HG02840 (cell line): ENCODE measurements around the gene CDK5RAP1.

Experiments used
- ATAC-seq: cut with Tn5 transposase; IDR thresholded peaks from one replicate; pipeline ENCODE4 v1.9.1; 2021; ENCODE audit warnings: mild to moderate bottlenecking, moderate library complexity, moderate number of reproducible peaks; ENCODE audit not compliant: unreplicated experiment, low FRiP score

Gene CDK5RAP1

DNA sequence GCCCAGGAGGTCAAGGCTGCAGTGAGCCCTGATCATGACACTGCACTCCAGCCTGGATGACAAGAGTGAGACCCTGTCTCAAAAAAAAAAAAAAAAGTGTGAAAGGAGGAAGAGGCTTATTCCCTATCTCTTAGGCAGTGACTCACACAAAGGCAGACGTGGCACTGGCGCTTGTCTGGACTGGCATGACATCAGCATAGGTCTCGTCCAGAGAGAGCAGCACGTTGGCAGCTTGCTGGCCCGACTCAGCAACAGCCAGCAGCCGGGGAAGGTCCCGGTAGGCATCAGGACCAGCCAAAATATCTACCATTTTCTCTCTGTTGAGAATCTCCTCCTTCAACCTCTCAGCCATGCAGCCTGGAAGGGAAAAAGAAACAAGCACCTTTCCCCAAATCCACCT lies 14.1 kb downstream of the CDK5RAP1 start:
- ATAC-seq = no peak

DNA sequence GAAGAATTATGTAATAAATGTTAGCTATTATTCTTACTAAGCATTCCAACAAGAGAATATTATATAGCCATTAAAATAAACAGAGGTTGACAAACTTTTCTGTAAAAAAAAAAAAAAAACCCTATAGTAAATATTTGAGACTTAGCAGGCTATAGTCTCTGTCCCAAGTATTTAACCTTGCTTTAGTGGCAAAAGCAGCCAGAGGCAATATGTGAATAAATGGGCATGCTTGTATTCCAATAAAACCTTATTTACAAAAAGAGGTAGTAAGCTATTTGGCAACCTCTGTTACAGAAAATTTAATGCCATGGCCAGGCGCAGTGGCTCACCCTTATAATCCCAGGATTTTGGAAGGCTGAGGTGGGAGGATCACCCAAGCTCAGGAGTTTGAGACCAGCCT lies 14.6 kb downstream of the CDK5RAP1 start:
- no peak for ATAC-seq

DNA sequence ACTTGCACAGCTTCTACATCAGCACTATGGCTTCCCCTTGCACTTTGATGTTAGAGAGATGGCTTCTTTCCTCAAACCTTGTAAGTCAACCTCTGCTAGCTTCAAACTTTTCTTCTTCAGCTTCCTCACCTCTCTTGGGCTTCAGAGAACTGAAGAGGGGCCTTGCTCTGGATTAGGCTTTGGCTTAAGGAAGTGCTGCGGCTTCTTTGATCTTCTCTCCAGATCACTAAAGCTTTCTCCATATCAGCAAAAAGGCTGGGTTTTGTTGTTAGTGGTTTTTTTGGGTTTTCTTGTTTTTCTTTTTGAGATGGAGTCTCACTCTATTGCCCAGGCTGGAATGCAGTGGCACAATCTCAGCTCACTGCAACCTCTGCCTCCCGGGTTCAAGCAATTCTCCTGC lies 24.0 kb downstream of the CDK5RAP1 start:
- ATAC-seq = no peak

DNA sequence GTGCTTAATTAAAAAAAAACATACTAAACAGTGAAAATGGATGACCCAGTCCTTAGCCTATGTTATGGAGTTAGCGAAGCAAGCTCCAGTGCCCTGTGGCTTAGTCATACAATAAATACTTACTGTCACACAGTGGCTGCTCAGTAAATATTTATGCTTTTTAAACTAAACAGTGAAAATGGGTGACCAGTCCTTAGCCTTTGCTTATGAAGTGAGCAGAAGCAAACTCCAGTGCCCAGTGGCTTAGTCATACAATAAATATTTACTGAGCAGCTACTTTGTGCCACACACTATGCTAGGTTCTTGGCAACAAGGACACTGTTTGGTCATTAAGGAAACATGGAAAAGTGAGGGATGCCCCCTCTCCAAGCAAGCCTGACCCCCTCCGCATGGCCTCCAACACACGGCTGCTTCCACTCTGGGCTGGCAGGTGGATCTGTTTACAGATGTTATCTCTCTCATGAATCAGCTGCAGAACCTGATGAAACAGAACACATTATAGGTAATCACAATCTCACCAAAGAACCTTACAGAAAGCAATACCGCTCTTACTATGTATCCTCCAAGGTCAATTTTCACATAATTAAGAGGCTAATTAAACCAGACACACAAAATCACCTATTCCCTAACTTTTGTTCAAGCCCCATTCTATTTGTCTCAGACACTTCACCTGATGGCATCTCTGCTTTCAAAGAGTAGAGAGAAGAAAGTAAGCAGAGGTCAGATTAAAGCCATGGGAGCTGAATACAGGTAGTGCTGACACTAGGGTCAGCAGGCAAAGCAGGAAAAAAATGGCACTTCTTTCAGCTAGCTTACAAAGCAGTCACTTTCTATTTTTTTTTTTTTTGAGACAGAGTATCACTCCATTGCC lies 27.3 kb downstream of the CDK5RAP1 start:
- ATAC-seq = no peak

DNA sequence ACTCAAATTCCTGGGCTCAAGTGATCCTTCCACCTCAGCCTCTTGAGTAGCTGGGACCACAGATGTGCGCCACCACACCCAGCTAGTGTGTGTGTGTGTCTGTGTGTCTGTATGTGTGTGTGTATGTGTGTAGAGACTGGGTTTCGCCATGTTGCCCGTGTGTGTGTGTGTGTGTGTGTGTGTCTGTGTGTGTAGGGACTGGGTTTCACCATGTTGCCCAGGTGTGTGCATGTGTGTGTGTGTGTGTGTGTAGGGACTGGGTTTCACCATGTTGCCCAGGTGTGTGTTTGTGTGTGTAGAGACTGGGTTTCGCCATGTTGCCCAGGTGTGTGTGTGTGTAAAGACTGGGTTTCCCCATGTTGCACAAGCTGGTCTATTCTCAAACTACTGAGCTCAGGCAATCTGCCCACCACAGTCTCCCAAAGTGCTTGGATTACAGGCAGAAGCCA lies 28.3 kb downstream of the CDK5RAP1 start:
- ATAC-seq = no peak

DNA sequence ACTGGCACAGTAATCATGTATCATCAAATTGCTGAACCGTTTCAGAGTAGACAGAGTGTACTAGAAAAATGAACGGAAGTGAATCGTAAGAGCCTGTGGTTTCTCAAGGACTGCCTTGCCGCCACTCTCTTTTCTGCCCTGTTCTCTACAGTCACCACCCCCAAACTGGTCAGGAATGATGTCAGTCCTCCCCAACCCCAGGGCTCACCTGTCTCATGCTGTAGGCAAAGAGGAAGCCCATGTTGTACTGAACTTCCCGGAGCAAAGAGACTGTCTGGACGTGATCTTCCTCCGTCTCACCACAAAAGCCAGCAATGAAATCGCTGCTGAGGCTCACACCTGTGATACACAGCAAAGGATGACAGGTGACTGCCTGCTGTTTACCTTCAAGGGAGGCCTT lies 31.0 kb downstream of the CDK5RAP1 start:
- ATAC-seq = no peak

DNA sequence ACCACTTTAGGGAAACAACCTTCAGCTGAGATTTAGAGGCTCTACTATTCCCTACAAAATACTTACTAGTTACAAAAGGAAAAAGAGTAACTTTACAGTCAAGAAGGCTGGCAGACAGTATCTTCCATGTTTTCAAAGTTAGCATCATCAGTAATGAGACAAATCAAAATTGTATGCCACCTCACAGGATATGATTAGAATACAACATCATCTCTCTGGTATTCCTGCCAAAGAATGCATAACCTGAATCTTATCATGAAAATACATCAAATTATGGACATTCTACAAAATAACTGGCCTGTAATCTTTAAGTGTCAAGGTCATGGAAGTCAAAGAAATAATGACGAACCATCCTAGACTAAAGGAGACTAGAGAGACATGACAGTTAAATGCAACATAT lies 38.4 kb downstream of the CDK5RAP1 start:
- ATAC-seq = no peak

DNA sequence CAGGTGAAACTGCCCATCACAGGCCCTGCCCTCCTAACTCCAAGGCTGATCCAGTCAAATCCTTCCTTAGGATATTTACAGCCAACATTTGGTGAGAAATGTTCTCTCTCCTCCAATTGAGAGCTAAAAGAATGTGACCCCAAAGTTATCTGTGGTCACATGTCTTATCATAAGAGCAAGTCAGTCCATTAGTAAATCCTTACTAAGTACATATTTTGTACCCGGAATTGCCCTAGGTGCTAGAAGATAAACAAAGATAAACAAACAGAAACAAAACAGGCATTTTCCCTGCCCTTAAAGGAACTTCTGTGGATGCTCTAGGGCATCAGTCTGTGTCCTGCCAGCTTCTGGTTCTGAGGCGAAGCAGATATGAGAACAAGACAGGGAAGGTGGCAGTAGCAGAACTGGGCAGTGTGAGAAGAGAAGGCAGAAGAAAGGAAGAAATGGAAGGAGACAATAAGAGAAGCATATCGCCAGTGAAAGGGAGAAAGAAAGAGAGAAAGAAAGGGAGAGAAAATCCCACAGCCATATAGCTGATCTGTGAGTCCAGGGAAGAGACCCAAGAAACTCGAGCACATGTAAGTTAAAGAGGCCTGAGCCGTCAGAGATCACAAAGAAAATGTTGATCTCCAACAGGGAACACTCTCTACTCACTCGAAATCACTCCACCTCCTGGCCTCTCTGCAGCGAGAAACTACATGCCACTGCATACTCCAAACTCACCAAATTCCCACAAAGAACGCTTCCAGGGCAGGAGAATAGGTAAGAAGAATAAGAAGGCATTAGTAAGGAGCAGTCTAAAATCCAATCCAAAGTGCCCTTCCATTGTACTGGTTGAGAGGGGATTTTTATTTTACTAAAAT lies 41.7 kb downstream of the CDK5RAP1 start:
- no peak for ATAC-seq

DNA sequence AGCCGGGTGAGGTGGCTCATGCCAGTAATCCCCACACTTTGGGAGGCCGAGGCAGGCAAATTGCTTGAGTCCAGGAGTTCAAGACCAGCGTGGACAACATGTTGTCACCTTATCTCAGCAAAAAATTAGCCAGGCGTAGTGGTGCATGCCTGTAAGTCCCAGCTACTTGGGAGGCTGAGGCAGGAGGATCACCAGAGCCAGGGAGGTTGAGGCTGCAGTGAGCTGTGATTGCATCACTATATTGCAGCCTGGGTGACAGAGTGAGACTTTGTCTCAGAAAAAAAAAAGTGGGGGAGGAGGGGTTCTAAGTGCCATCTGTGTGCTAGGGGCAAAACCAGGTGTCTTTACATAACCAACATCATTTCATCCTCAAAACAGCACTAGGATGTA lies 48.3 kb downstream of the CDK5RAP1 start:
- no peak for ATAC-seq

DNA sequence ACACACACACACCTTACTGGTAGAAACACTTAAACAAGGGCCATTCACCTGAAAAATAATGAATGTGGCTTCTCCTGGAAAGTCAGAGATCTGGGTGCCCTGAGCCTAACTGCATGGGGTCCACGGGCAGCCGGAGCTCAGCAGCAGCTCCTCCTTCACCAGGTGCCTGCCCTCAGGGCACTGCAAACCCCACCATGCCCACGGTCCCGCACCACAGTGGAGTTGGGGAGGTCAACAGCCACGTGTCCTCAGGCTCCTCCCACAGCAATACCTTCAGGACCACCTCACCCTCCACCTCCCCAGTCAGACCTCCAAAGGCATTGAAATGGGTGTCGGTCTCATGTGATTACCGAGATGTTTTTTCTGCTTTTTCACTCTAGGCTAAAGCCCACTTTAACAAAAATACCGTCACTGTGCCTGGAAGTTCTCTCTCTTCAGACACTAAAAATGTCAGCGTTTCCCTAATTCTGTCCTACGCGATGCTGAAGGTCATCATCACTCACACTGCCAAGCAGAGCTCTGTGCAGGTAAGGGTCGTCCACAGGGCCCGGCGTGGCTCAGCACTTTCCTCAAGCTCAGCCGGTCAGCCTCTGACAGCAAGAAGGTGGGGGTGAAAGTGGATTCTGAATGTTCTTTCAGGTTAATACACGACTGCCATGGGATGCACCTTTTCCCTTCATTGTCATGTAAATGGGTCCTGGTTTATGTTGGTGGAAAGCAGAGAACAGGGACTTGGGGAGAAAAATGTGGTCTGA lies 48.9 kb downstream of the CDK5RAP1 start:
- ATAC-seq = no peak

DNA sequence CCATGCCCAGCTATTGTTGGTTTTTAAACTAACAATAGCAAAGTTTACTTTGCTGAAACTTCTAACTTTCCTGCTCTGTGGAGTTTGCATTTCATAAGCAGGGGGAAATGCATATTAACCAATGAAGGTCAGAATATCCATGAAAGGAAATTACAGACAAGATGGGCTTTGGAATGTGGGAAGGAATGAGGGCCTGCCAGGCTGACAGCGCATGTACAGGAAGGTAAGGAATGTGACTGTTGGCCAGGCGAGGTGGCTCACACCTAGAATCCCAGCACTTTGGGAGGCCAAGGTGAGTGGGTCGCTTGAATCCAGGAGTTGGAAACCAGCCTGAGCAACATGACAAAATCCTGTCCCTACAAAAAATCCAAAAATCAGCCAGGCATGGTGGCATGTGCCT lies 49.6 kb downstream of the CDK5RAP1 start:
- ATAC-seq = no peak

DNA sequence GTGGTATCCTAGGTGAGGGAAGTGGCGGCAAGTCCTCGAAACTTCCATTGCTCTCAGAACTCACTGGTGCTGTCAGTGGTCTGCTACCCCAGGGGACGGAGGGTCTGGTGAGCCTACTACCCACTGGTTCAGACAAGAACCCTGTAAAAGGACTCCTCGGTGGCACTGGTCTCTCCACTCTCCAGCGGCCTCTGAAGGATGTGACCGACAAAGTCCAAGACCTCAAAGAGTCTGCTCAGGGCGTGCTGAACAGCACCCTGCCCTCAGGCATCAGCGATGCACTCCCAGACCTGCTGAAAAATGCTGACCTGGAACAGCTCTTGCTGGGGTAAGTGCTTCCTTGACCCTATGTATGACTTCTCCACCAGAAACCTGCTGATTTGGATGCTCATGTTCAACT lies 51.8 kb downstream of the CDK5RAP1 start:
- no peak for ATAC-seq

DNA sequence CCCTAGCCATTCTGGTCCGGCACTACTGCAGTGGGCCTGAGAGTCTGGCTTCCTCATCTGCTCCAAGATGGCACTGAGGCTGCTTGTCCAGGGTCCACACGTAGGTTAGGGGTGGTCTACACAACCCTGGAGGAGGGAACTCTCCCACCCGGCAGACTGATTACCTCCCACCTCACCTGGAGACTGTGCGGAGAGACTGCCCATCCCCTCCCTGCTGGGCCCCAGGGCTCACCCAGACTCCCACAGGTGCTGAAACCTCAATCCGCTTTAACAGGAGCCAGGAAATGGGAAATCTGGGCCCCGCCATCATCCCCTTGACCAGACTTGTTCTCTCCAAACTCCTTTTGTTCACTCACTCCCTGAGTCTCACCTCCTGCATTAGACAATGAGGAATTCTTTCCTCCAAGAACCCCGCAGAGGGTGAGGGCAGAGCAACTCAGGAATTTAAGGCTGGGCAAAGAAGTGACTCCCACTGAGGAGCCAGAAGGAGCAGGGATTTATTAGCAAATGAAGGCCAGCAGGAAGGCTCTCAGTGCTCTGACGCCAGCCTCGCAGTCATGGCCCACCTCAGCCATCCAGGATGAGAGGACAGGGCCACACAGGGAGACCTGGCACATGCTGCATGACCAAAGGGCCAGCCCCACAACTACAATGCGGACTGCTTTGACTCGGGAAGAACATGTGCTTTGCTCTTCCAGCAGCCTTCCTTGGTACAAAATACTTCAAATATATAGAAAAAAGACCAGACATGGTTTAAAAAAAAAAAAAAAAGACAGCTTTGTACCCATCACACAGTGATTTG lies 53.0 kb downstream of the CDK5RAP1 start:
- no peak for ATAC-seq

DNA sequence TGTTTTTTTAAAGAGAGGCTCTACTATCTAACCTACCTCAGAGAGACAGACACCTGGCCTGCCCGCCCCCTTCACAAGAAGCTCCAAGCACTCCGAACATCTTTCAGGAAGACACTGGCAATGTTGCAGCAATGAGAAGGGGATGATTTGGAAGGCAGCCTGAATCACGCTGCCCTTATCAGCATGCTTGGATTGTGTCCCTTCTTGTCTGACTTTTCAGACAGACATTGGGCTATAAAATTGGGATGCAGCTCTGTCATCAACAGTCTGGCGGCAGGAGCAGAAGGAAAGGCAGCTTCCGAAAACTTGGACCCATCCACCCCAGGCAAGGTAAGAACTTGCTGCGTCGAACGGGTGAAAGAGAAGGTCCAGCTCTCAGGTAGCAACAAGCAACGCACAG lies 56.0 kb downstream of the CDK5RAP1 start:
- ATAC-seq = no peak

DNA sequence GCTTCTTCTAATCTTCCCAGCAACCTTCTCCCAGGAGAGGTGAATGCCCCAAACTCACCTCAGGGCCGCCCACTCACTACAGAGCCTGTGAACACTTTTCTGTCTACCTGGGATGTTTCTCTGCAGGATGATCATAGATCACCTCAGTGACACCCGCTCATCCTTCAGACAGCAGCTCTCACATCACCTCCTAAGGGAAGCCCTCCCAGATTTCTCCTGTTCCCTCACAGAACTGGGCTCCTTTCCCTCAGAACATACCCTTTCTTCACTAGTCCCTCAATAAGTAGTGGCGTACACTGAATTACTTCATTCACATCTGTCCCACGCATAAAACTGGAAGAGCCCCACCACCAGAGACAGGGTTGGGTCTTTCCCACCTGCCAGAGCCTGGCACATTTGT lies 57.8 kb downstream of the CDK5RAP1 start:
- no peak for ATAC-seq

DNA sequence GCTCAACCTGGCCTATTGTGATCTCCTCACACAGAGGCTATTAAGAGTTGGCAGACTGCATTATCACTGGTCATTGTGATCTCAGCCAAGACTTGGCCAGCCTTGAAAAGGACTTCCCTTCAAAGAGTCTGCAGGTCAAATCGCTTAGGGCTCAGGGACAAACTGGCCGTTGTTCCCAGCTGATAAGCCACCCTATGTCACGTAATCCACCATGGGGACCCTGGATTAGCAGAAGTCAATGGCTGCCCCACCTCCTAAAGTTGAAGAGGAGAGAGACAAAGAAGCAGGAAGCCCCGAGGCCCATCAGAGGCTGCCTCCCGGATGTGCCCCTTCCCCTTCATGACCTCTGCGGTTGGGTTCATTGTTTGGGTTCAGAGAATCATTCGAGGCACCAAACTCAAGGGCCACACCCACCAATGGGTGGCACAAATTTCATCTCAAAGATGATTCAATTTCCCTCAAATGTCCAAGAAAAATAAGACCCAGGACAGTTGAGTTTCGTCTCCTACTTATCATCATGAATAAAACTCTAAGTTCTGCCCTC lies 61.7 kb downstream of the CDK5RAP1 start:
- no peak for ATAC-seq

DNA sequence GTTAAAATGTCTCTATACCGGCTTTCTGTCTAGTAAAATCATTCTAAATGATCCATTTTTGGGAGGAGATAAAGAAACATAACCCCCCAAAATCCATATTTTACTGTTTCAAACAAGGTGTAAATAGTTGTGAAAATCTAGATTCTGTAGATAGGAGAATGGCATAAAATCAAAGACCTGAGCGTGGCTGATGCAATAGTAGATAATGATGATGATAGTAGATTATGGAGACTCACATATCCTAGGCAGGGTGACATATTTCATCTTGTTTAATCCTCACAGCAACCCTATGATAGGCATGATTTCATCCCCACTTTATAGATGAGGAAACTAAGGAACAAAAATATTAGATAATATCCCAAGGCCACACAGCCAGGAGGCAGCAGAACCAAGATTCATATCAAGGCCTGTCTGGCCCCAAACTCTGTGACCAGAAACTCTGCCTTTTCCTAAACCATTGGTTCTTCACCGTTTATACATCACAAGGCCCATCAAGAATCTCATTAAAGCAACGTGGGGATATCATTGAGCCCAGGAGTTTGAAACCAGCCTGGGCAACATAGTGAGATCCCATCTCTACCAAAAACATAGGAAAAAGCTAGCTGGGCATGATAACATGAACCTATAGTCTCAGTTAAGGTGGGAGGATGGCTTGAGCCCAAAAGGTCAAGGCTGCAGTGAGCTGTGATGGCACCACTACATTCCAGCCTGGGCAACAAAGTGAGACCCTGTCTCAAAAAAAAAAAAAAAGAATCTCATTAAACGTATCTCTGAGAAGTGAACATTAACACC lies 62.7 kb downstream of the CDK5RAP1 start:
- ATAC-seq = no peak

DNA sequence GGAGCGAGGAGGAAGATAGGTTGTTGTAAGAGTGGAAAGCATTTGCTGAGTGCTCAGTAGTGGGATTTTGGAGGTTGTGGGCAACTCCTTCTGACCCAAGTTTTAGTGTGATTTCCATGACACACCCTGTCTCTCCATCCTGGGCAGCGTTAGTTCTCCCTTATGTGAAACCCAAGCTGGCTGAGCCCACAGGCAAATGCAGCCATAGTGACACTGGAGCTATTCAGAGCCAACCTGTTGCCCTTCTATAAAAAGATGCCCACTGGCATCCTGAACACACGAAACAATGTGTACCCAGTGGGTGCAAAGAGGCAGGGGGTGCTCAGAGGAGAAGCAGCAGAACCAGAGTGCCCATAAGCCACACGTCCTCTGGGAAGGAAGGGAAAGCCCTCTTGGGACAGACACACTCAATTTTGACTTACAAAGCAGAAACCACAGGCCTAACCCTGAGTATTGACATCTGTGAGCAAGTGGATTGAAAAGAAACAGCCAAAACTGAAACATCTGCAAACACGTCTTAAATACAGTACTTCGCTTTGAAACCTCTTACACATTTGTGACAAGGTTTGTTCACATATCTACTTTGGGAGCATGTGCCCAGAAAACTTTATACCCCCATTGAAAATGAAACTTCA lies 63.7 kb downstream of the CDK5RAP1 start:
- ATAC-seq = no peak

DNA sequence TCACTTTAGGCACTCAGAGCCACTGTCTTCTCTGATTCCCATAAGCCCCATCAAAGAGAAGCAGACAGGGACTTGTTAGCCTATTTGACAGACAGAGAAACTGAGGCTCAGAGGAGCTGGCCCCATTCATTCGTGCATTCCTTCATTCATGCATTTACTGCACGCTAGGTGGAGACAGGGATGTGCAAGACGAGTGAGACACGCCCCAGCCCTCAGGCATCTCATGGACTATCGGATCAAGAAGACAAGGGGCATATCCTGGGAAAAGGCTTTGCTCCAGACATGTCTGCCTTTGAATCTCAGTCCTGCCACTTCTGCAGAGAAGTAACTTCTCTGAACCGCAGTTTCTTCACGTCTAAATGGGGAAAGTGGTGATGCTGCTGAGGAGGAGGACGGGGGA lies 64.2 kb downstream of the CDK5RAP1 start:
- no peak for ATAC-seq
